Transverse colon (tissue), 4 donors: ENCODE results near the gene TMEM200B.

Source experiments
- CTCF ChIP-seq, 5 experiments: fragments of 200-600 bp in 3 of 5; fragments of 450-650 bp in 2 of 5; sonication (generic) in 3 of 5; IDR thresholded peaks; 1 replicate in 2 of 5; 2 replicates in 3 of 5; pipeline ENCODE4 v1.5.1; 2016 to 2017; ENCODE audit warnings: antibody characterized with exemption in 5 of 5, inconsistent platforms in 3 of 5, mild to moderate bottlenecking in 2 of 5, moderate library complexity in 1 of 5
- EP300 ChIP-seq: sonication (generic); formaldehyde crosslinking; IDR thresholded peaks from one replicate; pipeline ENCODE4 v1.6.1; 2017; ENCODE audit warnings: antibody characterized with exemption, low read depth
- POLR2A ChIP-seq: fragments of 450-650 bp; IDR thresholded peaks from one replicate; pipeline ENCODE4 v1.6.1; 2016; ENCODE audit warnings: antibody characterized with exemption, mild to moderate bottlenecking, moderate library complexity
- POLR2AphosphoS5 ChIP-seq, 3 donors: sonication (generic); formaldehyde crosslinking; IDR thresholded peaks; one replicate each; pipeline ENCODE4 v1.6.1; 2016; ENCODE audit warnings: antibody characterized with exemption in 3 of 3

GRCh38 chr1:29152046-29152805 is 28.5 kb upstream of the TMEM200B start:
- TF ChIP-seq CTCF (IDR thresholded peaks at IDR 0.05) (no peak), POLR2A (no peak), POLR2AphosphoS5 (IDR thresholded peaks at IDR 0.05) (no peak), EP300 (no peak)
